DND-41 (cell line): ENCODE measurements around the gene MBOAT7.

Source experiments
- CTCF ChIP-seq: IDR thresholded peaks from 2 replicates; pipeline ENCODE4 v1.5.1; 2012; ENCODE audit warnings: borderline replicate concordance, low read length, moderate library complexity, mild to moderate bottlenecking; ENCODE audit not compliant: poor library complexity, severe bottlenecking; ENCODE audit errors: extremely low read depth
- EZH2 ChIP-seq: IDR thresholded peaks from 3 replicates; pipeline ENCODE4 v1.6.1; 2012; ENCODE audit warnings: borderline replicate concordance, low read depth, mild to moderate bottlenecking, moderate library complexity, low read length, inconsistent platforms; ENCODE audit not compliant: severe bottlenecking

- TF ChIP-seq EZH2 (no peak), CTCF (no peak)
Observed at GRCh38 chr19:54138489-54139256, 50.7 kb downstream of the MBOAT7 start.
